HepG2 (cell line): ENCODE results near the gene BCAS4. TPM values are rescaled to one million over a fixed set of nuclear protein-coding genes. Genes with fewer than 3 reads are reported as not detected.

Source experiments
- ARID2 ChIP-seq: sonication (generic); formaldehyde crosslinking; IDR thresholded peaks from 2 replicates; pipeline ENCODE4 v1.8.1; 2022; ENCODE audit warnings: mild to moderate bottlenecking, missing genetic modification reagents, borderline replicate concordance
- ELF4 ChIP-seq: sonication (generic); formaldehyde crosslinking; IDR thresholded peaks from 2 replicates; pipeline ENCODE4 v1.5.0; 2020; ENCODE audit warnings: missing genetic modification reagents, mild to moderate bottlenecking, moderate library complexity, borderline replicate concordance
- FOSL1 ChIP-seq: sonication (generic); formaldehyde crosslinking; IDR thresholded peaks from 2 replicates; pipeline ENCODE4 v1.9.0; 2021; ENCODE audit warnings: missing genetic modification reagents, borderline replicate concordance
- HNF4G ChIP-seq, 2 experiments: sonication (generic) in 1 of 2; formaldehyde crosslinking in 1 of 2; IDR thresholded peaks; 2 replicates each; pipeline versions ENCODE4 v1.4.0 to v1.6.1; 2011 to 2020; ENCODE audit warnings: borderline replicate concordance in 2 of 2, low read depth in 2 of 2, mild to moderate bottlenecking in 2 of 2, low read length in 1 of 2, missing genetic modification reagents in 1 of 2, moderate library complexity in 1 of 2
- HOXD1 ChIP-seq: sonication (generic); formaldehyde crosslinking; IDR thresholded peaks from 2 replicates; pipeline ENCODE4 v1.5.0; 2020; ENCODE audit warnings: missing genetic modification reagents
- ZNF326 ChIP-seq: sonication (generic); formaldehyde crosslinking; IDR thresholded peaks from 2 replicates; pipeline ENCODE4 v1.4.0; 2020; ENCODE audit warnings: missing genetic modification reagents, borderline replicate concordance
- ZNF558 ChIP-seq: sonication (generic); formaldehyde crosslinking; IDR thresholded peaks from 2 replicates; pipeline ENCODE4 v1.9.0; 2022; ENCODE audit warnings: mild to moderate bottlenecking, missing genetic modification reagents, borderline replicate concordance
- ZNF777 ChIP-seq: sonication (generic); formaldehyde crosslinking; IDR thresholded peaks from 2 replicates; pipeline ENCODE4 v1.4.0; 2020; ENCODE audit warnings: missing genetic modification reagents
- polyA plus RNA-seq, 8 experiments: library from polyadenylated mRNA; depleted of rRNA in 3 of 8; stranded (reverse) in 7 of 8; unstranded in 1 of 8; fragments of >200 nt; fragmentation: Illumina TruSeq in 4 of 8; extraction: Trizol in 4 of 8; gene quantifications; 2 replicates each; pipeline versions ENCODE4 v1.2.1 to v1.2.3, GENCODE V29; 2011 to 2016; ENCODE audit warnings: low read depth in 4 of 8, missing spikeins in 1 of 8, mixed read lengths in 1 of 8; ENCODE audit not compliant: insufficient read depth in 1 of 8
- total RNA-seq, 5 experiments: library from RNA; depleted of rRNA; stranded (reverse); fragments of >200 nt; fragmentation: Illumina TruSeq; extraction: Trizol; gene quantifications; 2 replicates each; pipeline ENCODE4 v1.2.3, GENCODE V29; 2016; ENCODE audit warnings: low read depth in 1 of 5
- TF ChIP-seq, protein P1 (sequence below): sonication (generic); formaldehyde crosslinking; IDR thresholded peaks from 2 replicates; pipeline ENCODE4 v1.5.0; 2020; ENCODE audit warnings: mild to moderate bottlenecking, missing genetic modification reagents, borderline replicate concordance
- TF ChIP-seq, protein P2 (sequence below): sonication (generic); formaldehyde crosslinking; IDR thresholded peaks from 2 replicates; pipeline ENCODE4 v1.9.0; 2021; ENCODE audit warnings: mild to moderate bottlenecking, missing genetic modification reagents
- TF ChIP-seq, protein P3 (sequence below): sonication (generic); formaldehyde crosslinking; IDR thresholded peaks from 2 replicates; pipeline ENCODE4 v1.4.0; 2020; ENCODE audit warnings: missing genetic modification reagents
- TF ChIP-seq, protein P4 (sequence below), 2 experiments: sonication (generic) in 1 of 2; formaldehyde crosslinking in 1 of 2; IDR thresholded peaks; 2 replicates each; pipeline versions ENCODE4 v1.4.0 to v1.6.1; 2018 to 2020; ENCODE audit warnings: missing genetic modification reagents in 2 of 2, borderline replicate concordance in 1 of 2, low read depth in 1 of 2, mild to moderate bottlenecking in 1 of 2, missing biosample characterization in 1 of 2

Gene BCAS4
- total and polyA plus RNA-seq, 2 of the 13 experiments (the other 11 are each of a cell fraction or from before 2014, with no cell fraction given): 7.2 to 8.0 TPM

DNA sequence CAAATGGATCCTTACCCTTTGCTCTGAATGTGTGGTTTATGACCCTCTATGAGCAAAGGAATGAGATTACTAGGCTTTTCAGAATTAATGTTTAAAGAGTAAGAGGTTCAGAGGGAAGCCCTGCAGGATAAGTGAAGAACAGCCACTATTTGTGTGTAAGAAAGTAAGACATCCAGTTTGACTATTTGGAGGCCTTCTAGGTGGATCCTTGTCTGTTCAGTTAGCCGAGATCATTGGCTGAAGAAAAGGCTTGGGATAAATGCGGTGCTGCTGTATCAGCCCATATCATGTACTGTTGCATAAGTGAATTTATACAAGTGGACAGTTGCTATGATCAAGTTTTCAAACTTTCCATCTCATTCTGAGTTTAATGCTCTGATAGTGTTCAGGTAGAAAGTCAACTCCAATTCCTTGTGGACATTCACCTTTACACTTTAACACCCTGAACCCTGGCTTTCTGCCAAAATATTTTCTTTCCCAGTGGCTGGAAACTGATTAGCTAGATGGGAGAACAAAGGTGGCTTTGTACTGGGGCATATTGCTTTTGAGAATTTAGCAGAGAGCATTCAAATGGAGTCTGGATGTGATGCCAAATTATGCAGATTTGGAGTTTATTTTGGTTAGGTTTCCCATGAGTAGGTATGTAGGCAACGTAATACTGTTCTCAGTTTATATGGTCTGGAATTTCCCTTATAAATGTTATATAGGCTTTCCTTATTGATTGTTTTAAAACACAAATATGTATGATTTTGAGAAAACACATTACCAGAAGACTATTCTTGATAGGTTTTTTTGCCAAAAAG lies 48.5 kb upstream of the BCAS4 start (continued):
- TF ChIP-seq, protein P1, sequence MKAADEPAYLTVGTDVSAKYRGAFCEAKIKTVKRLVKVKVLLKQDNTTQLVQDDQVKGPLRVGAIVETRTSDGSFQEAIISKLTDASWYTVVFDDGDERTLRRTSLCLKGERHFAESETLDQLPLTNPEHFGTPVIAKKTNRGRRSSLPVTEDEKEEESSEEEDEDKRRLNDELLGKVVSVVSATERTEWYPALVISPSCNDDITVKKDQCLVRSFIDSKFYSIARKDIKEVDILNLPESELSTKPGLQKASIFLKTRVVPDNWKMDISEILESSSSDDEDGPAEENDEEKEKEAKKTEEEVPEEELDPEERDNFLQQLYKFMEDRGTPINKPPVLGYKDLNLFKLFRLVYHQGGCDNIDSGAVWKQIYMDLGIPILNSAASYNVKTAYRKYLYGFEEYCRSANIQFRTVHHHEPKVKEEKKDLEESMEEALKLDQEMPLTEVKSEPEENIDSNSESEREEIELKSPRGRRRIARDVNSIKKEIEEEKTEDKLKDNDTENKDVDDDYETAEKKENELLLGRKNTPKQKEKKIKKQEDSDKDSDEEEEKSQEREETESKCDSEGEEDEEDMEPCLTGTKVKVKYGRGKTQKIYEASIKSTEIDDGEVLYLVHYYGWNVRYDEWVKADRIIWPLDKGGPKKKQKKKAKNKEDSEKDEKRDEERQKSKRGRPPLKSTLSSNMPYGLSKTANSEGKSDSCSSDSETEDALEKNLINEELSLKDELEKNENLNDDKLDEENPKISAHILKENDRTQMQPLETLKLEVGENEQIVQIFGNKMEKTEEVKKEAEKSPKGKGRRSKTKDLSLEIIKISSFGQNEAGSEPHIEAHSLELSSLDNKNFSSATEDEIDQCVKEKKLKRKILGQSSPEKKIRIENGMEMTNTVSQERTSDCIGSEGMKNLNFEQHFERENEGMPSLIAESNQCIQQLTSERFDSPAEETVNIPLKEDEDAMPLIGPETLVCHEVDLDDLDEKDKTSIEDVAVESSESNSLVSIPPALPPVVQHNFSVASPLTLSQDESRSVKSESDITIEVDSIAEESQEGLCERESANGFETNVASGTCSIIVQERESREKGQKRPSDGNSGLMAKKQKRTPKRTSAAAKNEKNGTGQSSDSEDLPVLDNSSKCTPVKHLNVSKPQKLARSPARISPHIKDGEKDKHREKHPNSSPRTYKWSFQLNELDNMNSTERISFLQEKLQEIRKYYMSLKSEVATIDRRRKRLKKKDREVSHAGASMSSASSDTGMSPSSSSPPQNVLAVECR (CRISPR knock-in tag): no peak; the same call in 1 of the 2 replicates
- no peak for TF ChIP-seq ARID2 (CRISPR knock-in tag)
- no peak for TF ChIP-seq ZNF777 (CRISPR knock-in tag)
- TF ChIP-seq HOXD1 (CRISPR knock-in tag): peak; percentile 83
- TF ChIP-seq, protein P2, sequence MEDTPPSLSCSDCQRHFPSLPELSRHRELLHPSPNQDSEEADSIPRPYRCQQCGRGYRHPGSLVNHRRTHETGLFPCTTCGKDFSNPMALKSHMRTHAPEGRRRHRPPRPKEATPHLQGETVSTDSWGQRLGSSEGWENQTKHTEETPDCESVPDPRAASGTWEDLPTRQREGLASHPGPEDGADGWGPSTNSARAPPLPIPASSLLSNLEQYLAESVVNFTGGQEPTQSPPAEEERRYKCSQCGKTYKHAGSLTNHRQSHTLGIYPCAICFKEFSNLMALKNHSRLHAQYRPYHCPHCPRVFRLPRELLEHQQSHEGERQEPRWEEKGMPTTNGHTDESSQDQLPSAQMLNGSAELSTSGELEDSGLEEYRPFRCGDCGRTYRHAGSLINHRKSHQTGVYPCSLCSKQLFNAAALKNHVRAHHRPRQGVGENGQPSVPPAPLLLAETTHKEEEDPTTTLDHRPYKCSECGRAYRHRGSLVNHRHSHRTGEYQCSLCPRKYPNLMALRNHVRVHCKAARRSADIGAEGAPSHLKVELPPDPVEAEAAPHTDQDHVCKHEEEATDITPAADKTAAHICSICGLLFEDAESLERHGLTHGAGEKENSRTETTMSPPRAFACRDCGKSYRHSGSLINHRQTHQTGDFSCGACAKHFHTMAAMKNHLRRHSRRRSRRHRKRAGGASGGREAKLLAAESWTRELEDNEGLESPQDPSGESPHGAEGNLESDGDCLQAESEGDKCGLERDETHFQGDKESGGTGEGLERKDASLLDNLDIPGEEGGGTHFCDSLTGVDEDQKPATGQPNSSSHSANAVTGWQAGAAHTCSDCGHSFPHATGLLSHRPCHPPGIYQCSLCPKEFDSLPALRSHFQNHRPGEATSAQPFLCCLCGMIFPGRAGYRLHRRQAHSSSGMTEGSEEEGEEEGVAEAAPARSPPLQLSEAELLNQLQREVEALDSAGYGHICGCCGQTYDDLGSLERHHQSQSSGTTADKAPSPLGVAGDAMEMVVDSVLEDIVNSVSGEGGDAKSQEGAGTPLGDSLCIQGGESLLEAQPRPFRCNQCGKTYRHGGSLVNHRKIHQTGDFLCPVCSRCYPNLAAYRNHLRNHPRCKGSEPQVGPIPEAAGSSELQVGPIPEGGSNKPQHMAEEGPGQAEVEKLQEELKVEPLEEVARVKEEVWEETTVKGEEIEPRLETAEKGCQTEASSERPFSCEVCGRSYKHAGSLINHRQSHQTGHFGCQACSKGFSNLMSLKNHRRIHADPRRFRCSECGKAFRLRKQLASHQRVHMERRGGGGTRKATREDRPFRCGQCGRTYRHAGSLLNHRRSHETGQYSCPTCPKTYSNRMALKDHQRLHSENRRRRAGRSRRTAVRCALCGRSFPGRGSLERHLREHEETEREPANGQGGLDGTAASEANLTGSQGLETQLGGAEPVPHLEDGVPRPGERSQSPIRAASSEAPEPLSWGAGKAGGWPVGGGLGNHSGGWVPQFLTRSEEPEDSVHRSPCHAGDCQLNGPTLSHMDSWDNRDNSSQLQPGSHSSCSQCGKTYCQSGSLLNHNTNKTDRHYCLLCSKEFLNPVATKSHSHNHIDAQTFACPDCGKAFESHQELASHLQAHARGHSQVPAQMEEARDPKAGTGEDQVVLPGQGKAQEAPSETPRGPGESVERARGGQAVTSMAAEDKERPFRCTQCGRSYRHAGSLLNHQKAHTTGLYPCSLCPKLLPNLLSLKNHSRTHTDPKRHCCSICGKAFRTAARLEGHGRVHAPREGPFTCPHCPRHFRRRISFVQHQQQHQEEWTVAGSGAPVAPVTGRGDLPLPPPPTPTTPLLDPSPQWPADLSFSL (CRISPR knock-in tag): no peak
- TF ChIP-seq ZNF326 (CRISPR knock-in tag): no peak
- peak; percentile 100 for TF ChIP-seq HNF4G (IDR thresholded peaks at IDR 0.05; ENCODE audit: borderline replicate concordance, low read depth, low read length)
- TF ChIP-seq HNF4G (CRISPR knock-in tag; IDR thresholded peaks at IDR 0.05; ENCODE audit: borderline replicate concordance, low read depth): peak; percentile 99
- no peak for TF ChIP-seq ZNF558 (CRISPR knock-in tag)
- no peak for TF ChIP-seq ELF4
- no peak for TF ChIP-seq FOSL1
- TF ChIP-seq, protein P3, sequence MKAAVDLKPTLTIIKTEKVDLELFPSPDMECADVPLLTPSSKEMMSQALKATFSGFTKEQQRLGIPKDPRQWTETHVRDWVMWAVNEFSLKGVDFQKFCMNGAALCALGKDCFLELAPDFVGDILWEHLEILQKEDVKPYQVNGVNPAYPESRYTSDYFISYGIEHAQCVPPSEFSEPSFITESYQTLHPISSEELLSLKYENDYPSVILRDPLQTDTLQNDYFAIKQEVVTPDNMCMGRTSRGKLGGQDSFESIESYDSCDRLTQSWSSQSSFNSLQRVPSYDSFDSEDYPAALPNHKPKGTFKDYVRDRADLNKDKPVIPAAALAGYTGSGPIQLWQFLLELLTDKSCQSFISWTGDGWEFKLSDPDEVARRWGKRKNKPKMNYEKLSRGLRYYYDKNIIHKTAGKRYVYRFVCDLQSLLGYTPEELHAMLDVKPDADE (CRISPR knock-in tag): no peak
- TF ChIP-seq, protein P4, sequence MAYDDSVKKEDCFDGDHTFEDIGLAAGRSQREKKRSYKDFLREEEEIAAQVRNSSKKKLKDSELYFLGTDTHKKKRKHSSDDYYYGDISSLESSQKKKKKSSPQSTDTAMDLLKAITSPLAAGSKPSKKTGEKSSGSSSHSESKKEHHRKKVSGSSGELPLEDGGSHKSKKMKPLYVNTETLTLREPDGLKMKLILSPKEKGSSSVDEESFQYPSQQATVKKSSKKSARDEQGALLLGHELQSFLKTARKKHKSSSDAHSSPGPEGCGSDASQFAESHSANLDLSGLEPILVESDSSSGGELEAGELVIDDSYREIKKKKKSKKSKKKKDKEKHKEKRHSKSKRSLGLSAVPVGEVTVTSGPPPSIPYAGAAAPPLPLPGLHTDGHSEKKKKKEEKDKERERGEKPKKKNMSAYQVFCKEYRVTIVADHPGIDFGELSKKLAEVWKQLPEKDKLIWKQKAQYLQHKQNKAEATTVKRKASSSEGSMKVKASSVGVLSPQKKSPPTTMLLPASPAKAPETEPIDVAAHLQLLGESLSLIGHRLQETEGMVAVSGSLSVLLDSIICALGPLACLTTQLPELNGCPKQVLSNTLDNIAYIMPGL (CRISPR knock-in tag; IDR thresholded peaks at IDR 0.05; ENCODE audit: borderline replicate concordance in 1 of 2, low read depth in 1 of 2): peak in 1 of 2 experiments; percentile 69; a peak in 1 of 4 replicates
